GF-D8 (cell line): ENCODE data around the gene ECSCR.
A peak's percentile ranks its signal among the peaks of the same experiment; 100 is the strongest.
"Not testable (repeated sequence)": the region's sequence is repeated elsewhere in the genome, so short reads cannot be mapped to it uniquely, and the experiment has no call there.

Experiments
- DNase-seq: peaks from one replicate; lab custom pipeline; 2025; lab: John Stamatoyannopoulos, UW

Gene ECSCR

GRCh38 chr5:139413963-139414362, 48.6 kb downstream of the ECSCR start:
- no peak for DNase-seq

- DNase-seq: no peak
Measured at GRCh38 chr5:139413153-139413552, 49.4 kb downstream of the ECSCR start.

- no peak for DNase-seq
Measured at GRCh38 chr5:139410993-139411828, 51.3 kb downstream of the ECSCR start.

- no peak for DNase-seq
Measured at GRCh38 chr5:139410121-139410992, 52.2 kb downstream of the ECSCR start.

- not testable (repeated sequence) for DNase-seq
Measured at GRCh38 chr5:139409116-139409515, 53.4 kb downstream of the ECSCR start.

- DNase-seq: no peak
Measured at GRCh38 chr5:139408191-139408590, 54.4 kb downstream of the ECSCR start.

- peak; percentile 55 for DNase-seq
Measured at GRCh38 chr5:139407517-139407916, 55.0 kb downstream of the ECSCR start.

GRCh38 chr5:139406963-139407362, 55.6 kb downstream of the ECSCR start:
- DNase-seq: no peak

GRCh38 chr5:139404484-139404840, 58.1 kb downstream of the ECSCR start:
- DNase-seq: no peak

GRCh38 chr5:139403787-139404483, 58.6 kb downstream of the ECSCR start, which contains the start of gene SPATA24:
Gene SPATA24 (minus strand): TSS chr5:139404089. CDS start chr5:139404060, 29 bp downstream.
- DNase-seq: peak; percentile 94

GRCh38 chr5:139403418-139403786, 59.1 kb downstream of the ECSCR start:
- DNase-seq: no peak

GRCh38 chr5:139402561-139403158, 59.9 kb downstream of the ECSCR start:
- no peak for DNase-seq

- DNase-seq: no peak
Measured at GRCh38 chr5:139401546-139401945, 61.0 kb downstream of the ECSCR start.

GRCh38 chr5:139399501-139400121, 62.9 kb downstream of the ECSCR start:
- no peak for DNase-seq
